Lung (tissue), 12 donors: ENCODE results near the gene SDR42E1. TPM values are rescaled to one million over a fixed set of nuclear protein-coding genes. Genes with fewer than 3 reads are reported as not detected.

ENCODE experiments used
- ATAC-seq: fragments of 200-7000 bp; cut with Tn5 transposase; one replicate; pipeline ENCODE4 v1.9.1; 2020; ENCODE audit warnings: moderate number of reproducible peaks; ENCODE audit not compliant: insufficient read depth, low FRiP score
- DNase-seq, 3 donors: peaks; one replicate each; pipeline ENCODE4 v3.0.0-alpha.2; 2013 to 2017
- H3K27ac ChIP-seq, 2 donors: one replicate each; pipeline ENCODE4 v1.5.1; 2013; ENCODE audit warnings: mild to moderate bottlenecking in 2 of 2, moderate library complexity in 2 of 2, control low read depth in 1 of 2, inconsistent platforms in 1 of 2, low read depth in 1 of 2, low read length in 1 of 2
- H3K27me3 ChIP-seq, 3 donors: one replicate each; pipeline ENCODE4 v1.5.1; 2013; ENCODE audit warnings: low read length in 2 of 3; ENCODE audit not compliant: control insufficient read depth in 3 of 3, insufficient read depth in 3 of 3
- H3K36me3 ChIP-seq, 4 donors: one replicate each; pipeline ENCODE4 v1.5.1; 2013; ENCODE audit warnings: low read length in 4 of 4, mild to moderate bottlenecking in 1 of 4, moderate library complexity in 1 of 4; ENCODE audit not compliant: control insufficient read depth in 4 of 4, insufficient read depth in 4 of 4
- H3K4me1 ChIP-seq, 5 donors: one replicate each; pipeline ENCODE4 v1.5.1; 2013; ENCODE audit warnings: low read length in 5 of 5, mild to moderate bottlenecking in 2 of 5, moderate library complexity in 1 of 5; ENCODE audit not compliant: control insufficient read depth in 5 of 5, insufficient read depth in 5 of 5
- H3K4me3 ChIP-seq: one replicate; pipeline ENCODE4 v1.5.1; 2013; ENCODE audit warnings: mild to moderate bottlenecking, control low read depth, moderate library complexity
- H3K9ac ChIP-seq, 2 donors: one replicate each; pipeline ENCODE4 v1.5.1; 2013; ENCODE audit warnings: low read length in 2 of 2, control low read depth in 1 of 2; ENCODE audit not compliant: insufficient read depth in 1 of 2
- H3K9me3 ChIP-seq, 4 donors: one replicate each; pipeline ENCODE4 v1.5.1; 2013; ENCODE audit warnings: low read length in 3 of 4, mild to moderate bottlenecking in 1 of 4, moderate library complexity in 1 of 4; ENCODE audit not compliant: control insufficient read depth in 4 of 4, insufficient read depth in 3 of 4
- WGBS, 2 donors: extraction: QIAGEN DNeasy Blood & Tissue Kit; methylation state at CpG; one replicate each; pipeline ENCODE4 v1.1.7; 2013; 5-methylcytosine and 5-hydroxymethylcytosine counted together
- polyA plus RNA-seq, 2 donors: library from polyadenylated mRNA; stranded (reverse); fragments of 200-250 nt; gene quantifications; one replicate each; pipeline ENCODE4 v1.2.1, GENCODE V29; 2013
- total RNA-seq, 2 donors: library from RNA; depleted of rRNA in 1 of 2; stranded (reverse); fragments of >200 nt in 1 of 2; gene quantifications; one replicate each; pipeline ENCODE4 v1.2.1, GENCODE V29; 2014 to 2021
- TF ChIP-seq, protein P1 (sequence below): IDR thresholded peaks from 2 replicates; pipeline ENCODE4 v1.5.1; 2012; ENCODE audit warnings: mild to moderate bottlenecking; ENCODE audit errors: control extremely low read depth, extremely low read depth
- donor health status: control.
- donor health status: control.
- donor health status: Bipolar disorder and iron deficiency.
- donor health status: healthy.
- donor health status: DM: yes; HTN: yes; CAD: no.

Gene SDR42E1
- total and polyA plus RNA-seq, 4 donors, result 1.2 to 9.5 (median 4.0) TPM

DNA sequence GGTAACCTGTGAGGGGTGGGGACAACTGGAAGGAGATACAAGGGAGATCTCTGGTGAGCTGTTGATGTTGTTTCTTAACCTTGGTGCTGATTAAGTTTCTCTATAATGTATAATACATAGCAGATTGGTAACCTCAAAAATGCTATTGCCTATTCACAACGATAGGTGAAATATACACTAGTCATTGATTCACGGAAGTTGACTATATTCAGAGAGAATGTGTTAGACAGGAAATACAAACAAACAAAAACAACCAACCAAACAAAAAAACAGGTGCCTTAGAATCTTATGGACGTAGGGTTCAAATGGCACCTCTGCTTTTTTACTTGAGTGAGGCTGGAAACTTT, 45.3 kb upstream of the SDR42E1 start:
- DNase-seq (no peak), ATAC-seq (no peak)
- 71 to 85% methylated on average over 3 of the region's 3 CpGs for whole genome bisulfite sequencing, 2 donors
- Histone ChIP-seq H3K36me3 (no peaks in the 10 kb centered on the region), H3K4me3 (no peak overlapping the region), H3K4me1 (peaks cover 0 to 8% (median 0%) of the 10 kb centered on the region in 5 donors), H3K9ac (no peak overlapping the region), H3K27ac (no peak overlapping the region), H3K9me3 (no peaks in the 10 kb centered on the region), H3K27me3 (no peaks in the 10 kb centered on the region)
- TF ChIP-seq, protein P1, sequence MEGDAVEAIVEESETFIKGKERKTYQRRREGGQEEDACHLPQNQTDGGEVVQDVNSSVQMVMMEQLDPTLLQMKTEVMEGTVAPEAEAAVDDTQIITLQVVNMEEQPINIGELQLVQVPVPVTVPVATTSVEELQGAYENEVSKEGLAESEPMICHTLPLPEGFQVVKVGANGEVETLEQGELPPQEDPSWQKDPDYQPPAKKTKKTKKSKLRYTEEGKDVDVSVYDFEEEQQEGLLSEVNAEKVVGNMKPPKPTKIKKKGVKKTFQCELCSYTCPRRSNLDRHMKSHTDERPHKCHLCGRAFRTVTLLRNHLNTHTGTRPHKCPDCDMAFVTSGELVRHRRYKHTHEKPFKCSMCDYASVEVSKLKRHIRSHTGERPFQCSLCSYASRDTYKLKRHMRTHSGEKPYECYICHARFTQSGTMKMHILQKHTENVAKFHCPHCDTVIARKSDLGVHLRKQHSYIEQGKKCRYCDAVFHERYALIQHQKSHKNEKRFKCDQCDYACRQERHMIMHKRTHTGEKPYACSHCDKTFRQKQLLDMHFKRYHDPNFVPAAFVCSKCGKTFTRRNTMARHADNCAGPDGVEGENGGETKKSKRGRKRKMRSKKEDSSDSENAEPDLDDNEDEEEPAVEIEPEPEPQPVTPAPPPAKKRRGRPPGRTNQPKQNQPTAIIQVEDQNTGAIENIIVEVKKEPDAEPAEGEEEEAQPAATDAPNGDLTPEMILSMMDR, result no peak

DNA sequence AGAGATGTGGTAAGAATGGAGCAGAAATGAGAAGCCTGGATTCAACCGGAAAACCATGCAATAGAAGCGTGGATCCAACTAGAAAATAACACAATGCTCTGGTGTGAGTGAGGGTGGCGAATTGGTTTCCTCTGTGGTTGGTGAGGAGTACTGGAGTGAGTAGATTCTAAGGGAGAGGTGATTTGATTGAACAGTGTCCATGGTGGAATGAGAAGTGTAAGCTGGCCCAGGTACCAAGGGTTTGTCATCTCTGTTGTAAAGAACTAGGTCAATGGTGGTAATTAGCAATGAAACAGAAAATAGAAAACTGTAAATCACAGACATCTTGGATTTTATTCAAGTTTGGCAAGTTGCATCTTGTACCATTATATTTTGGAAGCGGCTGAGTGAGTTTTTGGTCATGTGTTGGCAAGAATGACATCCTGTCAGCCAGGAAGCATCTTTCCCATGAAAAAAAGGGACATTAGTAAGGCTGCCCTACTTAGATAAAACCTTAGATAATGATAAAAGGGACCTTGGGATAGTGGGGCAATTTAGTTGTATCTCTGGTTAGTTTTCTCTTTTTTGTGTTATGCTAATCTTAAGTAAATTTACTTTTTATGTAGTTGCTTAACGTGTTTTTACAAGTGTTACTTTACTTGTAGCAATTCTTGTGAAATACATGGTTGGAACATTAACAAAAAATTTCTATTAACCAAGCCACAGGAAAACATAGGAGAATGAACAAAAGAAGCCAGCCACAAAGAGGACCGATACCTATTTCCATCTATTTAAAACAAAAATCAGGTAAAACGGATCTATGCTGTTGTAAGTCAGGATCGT, 44.7 kb upstream of the SDR42E1 start:
- Histone ChIP-seq H3K36me3 (no peaks in the 10 kb centered on the region), H3K9ac (no peak overlapping the region), H3K9me3 (no peaks in the 10 kb centered on the region), H3K4me1 (peaks cover 0 to 8% (median 0%) of the 10 kb centered on the region in 5 donors), H3K27ac (peak overlapping the region in 1 of 2 donors; percentile 81), H3K27me3 (no peaks in the 10 kb centered on the region), H3K4me3 (no peak overlapping the region)
- DNase-seq, result peak in 1 of 3 donors; percentile 59
- TF ChIP-seq, protein P1, result no peak
- ATAC-seq, result no peak
- 60 to 73% methylated on average over 8 of the region's 8 CpGs for WGBS, 2 donors

DNA sequence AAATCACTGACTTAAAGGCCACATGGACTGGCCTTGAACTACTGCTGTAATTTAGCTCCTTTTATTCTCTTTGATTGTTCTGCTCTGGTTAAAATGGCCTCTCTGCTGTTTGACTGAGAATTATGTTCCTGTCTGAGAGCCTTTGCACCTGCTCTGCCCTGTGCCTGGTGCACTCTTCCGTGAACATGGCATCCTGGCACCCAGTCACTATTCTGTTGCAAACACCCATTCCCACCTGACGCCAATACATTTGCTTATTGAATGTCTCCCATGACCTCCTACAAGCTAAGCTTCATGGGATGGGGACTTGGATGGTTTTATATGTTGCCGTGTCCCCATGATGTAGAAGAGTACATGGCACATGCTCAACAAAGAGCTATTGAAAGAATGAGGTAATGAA, 43.8 kb upstream of the SDR42E1 start:
- no peaks in the 10 kb centered on the region for H3K9me3 ChIP-seq
- no peak for ATAC-seq
- no peaks in the 10 kb centered on the region for H3K27me3 ChIP-seq
- H3K4me3 ChIP-seq, result no peak overlapping the region
- 90 to 92% methylated on average over 3 of the region's 3 CpGs for WGBS, 2 donors
- H3K36me3 ChIP-seq, result no peaks in the 10 kb centered on the region
- TF ChIP-seq, protein P1, result no peak
- no peak overlapping the region for H3K9ac ChIP-seq
- peaks cover 0 to 7% (median 4%) of the 10 kb centered on the region in 5 donors for H3K4me1 ChIP-seq
- no peak for DNase-seq
- H3K27ac ChIP-seq, result peak overlapping the region in 1 of 2 donors; percentile 52
